Upper lobe of left lung (tissue), 6 donors: ENCODE data around the gene CTTNBP2. TPM values are rescaled to one million over a fixed set of nuclear protein-coding genes. Genes with fewer than 3 reads are reported as not detected.

Experiments used
- ATAC-seq, 2 donors: fragments of 200-7000 bp; cut with Tn5 transposase; one replicate each; pipeline ENCODE4 v1.9.1; 2022; ENCODE audit warnings: mild to moderate bottlenecking in 2 of 2, moderate library complexity in 2 of 2; ENCODE audit not compliant: low FRiP score in 2 of 2
- DNase-seq, 2 donors: peaks; one replicate each; pipeline ENCODE4 v3.0.0-alpha.2; 2019 to 2020
- H3K27ac ChIP-seq, 4 donors: fragments of 200-600 bp; sonication (generic); one replicate each; pipeline ENCODE4 v1.5.1; 2016 to 2019
- H3K27me3 ChIP-seq, 4 donors: fragments of 200-600 bp; sonication (generic); one replicate each; pipeline ENCODE4 v1.5.1; 2017 to 2019
- H3K36me3 ChIP-seq, 4 donors: fragments of 200-600 bp; sonication (generic); one replicate each; pipeline ENCODE4 v1.5.1; 2016 to 2019
- H3K4me1 ChIP-seq, 4 donors: fragments of 200-600 bp; sonication (generic); one replicate each; pipeline ENCODE4 v1.5.1; 2018 to 2019
- H3K4me3 ChIP-seq, 4 donors: fragments of 200-600 bp; sonication (generic); one replicate each; pipeline ENCODE4 v1.5.1; 2017 to 2019; ENCODE audit warnings: mild to moderate bottlenecking in 2 of 4, moderate library complexity in 1 of 4
- H3K9me3 ChIP-seq, 4 donors: fragments of 200-600 bp; sonication (generic); one replicate each; pipeline ENCODE4 v1.5.1; 2018 to 2019
- EP300 ChIP-seq, 4 donors: sonication (generic); formaldehyde crosslinking; IDR thresholded peaks; one replicate each; pipeline ENCODE4 v1.5.1; 2017; ENCODE audit warnings: antibody characterized with exemption in 4 of 4, control low read depth in 2 of 4
- POLR2A ChIP-seq, 4 donors: fragments of 450-650 bp; IDR thresholded peaks; one replicate each; pipeline ENCODE4 v1.5.1; 2016 to 2017; ENCODE audit warnings: antibody characterized with exemption in 4 of 4, mild to moderate bottlenecking in 2 of 4
- POLR2AphosphoS5 ChIP-seq, 2 donors: sonication (generic); formaldehyde crosslinking; IDR thresholded peaks; one replicate each; pipeline ENCODE4 v1.5.1; 2017; ENCODE audit warnings: antibody characterized with exemption in 2 of 2
- WGBS, 2 donors: methylation state at CpG; one replicate each; pipeline ENCODE4 v1.1.5; 2017 to 2018; 5-methylcytosine and 5-hydroxymethylcytosine counted together
- total RNA-seq, 6 donors: library from RNA; depleted of rRNA in 4 of 6; stranded (reverse); fragments of >200 nt in 4 of 6; gene quantifications; one replicate each; pipeline versions ENCODE4 v1.1.0 to v1.2.1, GENCODE V29; 2016 to 2021
- TF ChIP-seq, protein P1 (sequence below), 6 experiments: fragments of 450-650 bp in 4 of 6; fragments of 200-600 bp in 2 of 6; sonication (generic) in 2 of 6; IDR thresholded peaks; one replicate each; pipeline ENCODE4 v1.5.1; 2016 to 2019; ENCODE audit warnings: antibody characterized with exemption in 6 of 6
- donor health status: DM: no; HTN: no; CAD: no; lungs with moderate emphysema.
- donor health status: DM: no; HTN: yes; CAD: no; lungs with severe emphysema.

CTTNBP2 gene
- total RNA-seq, 6 donors from 2014 or later = 3.3 to 7.0 (median 5.1) TPM

DNA sequence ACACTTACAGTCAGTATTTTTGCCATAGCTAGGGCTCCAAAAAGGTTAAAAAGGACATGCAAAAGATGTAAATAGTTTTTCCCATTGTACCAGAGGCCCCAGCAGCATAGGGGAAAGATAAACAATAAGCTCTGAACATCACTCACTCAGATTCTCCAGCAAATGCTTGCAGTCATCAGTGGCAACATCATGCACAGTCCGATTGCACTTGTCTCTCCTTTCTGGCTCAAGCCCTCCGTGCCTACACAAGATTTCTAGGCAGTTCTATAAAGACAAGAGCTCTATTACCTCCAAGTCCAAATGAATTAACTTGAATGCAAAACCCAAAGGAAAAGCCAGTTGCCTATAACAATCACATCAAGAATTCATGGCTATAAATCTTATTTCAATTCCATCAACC is 106.3 kb downstream of the CTTNBP2 start:
- TF ChIP-seq POLR2A (IDR thresholded peaks at IDR 0.05) = no peak
- no peak for TF ChIP-seq EP300 (IDR thresholded peaks at IDR 0.05)
- TF ChIP-seq, protein P1, sequence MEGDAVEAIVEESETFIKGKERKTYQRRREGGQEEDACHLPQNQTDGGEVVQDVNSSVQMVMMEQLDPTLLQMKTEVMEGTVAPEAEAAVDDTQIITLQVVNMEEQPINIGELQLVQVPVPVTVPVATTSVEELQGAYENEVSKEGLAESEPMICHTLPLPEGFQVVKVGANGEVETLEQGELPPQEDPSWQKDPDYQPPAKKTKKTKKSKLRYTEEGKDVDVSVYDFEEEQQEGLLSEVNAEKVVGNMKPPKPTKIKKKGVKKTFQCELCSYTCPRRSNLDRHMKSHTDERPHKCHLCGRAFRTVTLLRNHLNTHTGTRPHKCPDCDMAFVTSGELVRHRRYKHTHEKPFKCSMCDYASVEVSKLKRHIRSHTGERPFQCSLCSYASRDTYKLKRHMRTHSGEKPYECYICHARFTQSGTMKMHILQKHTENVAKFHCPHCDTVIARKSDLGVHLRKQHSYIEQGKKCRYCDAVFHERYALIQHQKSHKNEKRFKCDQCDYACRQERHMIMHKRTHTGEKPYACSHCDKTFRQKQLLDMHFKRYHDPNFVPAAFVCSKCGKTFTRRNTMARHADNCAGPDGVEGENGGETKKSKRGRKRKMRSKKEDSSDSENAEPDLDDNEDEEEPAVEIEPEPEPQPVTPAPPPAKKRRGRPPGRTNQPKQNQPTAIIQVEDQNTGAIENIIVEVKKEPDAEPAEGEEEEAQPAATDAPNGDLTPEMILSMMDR (IDR thresholded peaks at IDR 0.05) = no peak
- TF ChIP-seq POLR2AphosphoS5 (IDR thresholded peaks at IDR 0.05) = no peak
- Histone ChIP-seq H3K27me3 (no peaks in the 10 kb centered on the region), H3K4me1 (no peaks in the 10 kb centered on the region), H3K4me3 (no peak overlapping the region), H3K27ac (no peak overlapping the region), H3K36me3 (no peaks in the 10 kb centered on the region), H3K9me3 (no peaks in the 10 kb centered on the region)
- 91 to 94% methylated on average over 2 of the region's 2 CpGs for WGBS, 2 donors
- no peak for DNase-seq
- ATAC-seq = no peak

DNA sequence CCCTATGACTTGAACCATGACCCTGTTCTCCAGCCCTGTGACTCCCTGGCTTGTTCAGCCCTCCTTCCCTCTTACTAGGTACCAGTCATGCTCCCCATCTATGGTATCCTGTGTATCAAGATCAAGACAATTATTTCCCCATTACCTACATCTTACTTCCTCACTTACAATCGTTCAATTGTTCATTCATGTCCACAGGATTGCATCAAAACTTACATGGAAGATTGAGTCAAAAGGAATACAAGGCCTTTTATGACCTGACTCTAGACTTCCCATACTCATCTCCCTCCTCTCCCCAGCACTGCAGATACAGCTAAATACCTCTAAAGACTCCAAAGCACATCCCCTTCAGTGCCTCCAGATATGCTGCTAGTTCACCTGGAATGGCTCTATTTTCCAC is 109.2 kb downstream of the CTTNBP2 start:
- Histone ChIP-seq H3K27ac (no peak overlapping the region), H3K9me3 (no peaks in the 10 kb centered on the region), H3K27me3 (no peaks in the 10 kb centered on the region), H3K4me3 (no peak overlapping the region), H3K4me1 (no peaks in the 10 kb centered on the region), H3K36me3 (no peaks in the 10 kb centered on the region)
- no peak for TF ChIP-seq EP300 (IDR thresholded peaks at IDR 0.05)
- no peak for TF ChIP-seq POLR2AphosphoS5 (IDR thresholded peaks at IDR 0.05)
- no peak for TF ChIP-seq POLR2A (IDR thresholded peaks at IDR 0.05)
- TF ChIP-seq, protein P1 (IDR thresholded peaks at IDR 0.05) = no peak
- no peak for DNase-seq
- WGBS, 2 donors = 53 to 75% methylated on average over 1 of the region's 1 CpG
- ATAC-seq = no peak

DNA sequence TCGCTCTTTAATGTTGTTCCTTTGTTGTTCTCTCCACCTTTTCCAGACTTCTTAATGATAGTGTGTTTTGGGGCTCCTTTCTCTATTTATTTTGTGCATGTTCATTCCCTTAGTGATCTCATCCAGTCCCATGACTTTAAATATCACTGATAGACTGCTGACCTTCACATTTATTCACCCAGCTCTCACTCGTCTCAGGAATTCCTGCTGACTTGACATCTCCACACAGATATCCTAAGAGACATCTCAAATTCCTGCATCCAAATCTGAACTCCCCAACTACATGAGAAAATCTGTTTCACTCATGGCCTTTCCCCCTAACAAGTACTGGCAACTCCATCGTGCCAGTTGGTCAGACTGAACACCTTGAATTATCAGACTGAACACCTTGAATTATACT is 111.2 kb downstream of the CTTNBP2 start:
- DNase-seq (no peak), ATAC-seq (no peak)
- no peak for TF ChIP-seq POLR2AphosphoS5 (IDR thresholded peaks at IDR 0.05)
- no peak for TF ChIP-seq POLR2A (IDR thresholded peaks at IDR 0.05)
- TF ChIP-seq, protein P1 (IDR thresholded peaks at IDR 0.05) = no peak
- no peak for TF ChIP-seq EP300 (IDR thresholded peaks at IDR 0.05)
- Histone ChIP-seq H3K27me3 (no peaks in the 10 kb centered on the region), H3K4me1 (no peaks in the 10 kb centered on the region), H3K9me3 (no peaks in the 10 kb centered on the region), H3K4me3 (no peak overlapping the region), H3K27ac (no peak overlapping the region), H3K36me3 (no peaks in the 10 kb centered on the region)
- 84 to 91% methylated on average over 3 of the region's 3 CpGs for WGBS, 2 donors

DNA sequence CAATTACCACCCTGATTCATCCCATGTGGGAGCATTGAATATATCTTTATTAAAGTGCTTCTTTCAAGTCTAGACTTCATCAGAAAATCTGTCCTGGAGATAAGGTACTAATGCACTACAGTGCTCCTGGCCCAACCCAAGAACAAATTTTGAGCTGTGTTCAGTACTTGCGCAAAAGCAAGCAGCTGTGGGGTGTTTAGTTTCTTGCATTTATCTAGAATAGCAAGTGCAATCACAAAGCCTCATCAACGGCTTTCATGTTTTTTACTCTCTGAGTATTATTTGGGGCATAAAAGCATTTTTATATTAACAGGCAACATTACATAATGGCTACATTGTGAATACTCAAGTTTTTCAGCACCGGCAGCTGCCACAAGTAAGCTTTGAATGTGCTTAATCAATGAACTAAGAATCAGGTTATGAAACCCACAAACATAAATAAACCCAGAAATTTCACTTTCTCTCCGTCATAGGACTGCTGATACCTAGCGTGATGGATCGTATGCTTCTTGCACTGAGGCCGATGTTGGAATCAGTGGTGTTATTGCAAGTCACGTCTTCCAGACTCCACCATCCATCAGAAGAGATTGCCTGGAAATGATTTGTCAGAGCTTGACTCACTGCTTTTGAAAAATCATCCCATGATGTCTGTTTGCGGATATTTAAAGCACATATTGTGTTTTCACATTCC is 113.1 kb downstream of the CTTNBP2 start:
- H3K4me1 ChIP-seq = no peaks in the 10 kb centered on the region
- WGBS, 2 donors = 88 to 91% methylated on average over 9 of the region's 9 CpGs
- H3K4me3 ChIP-seq = no peak overlapping the region
- TF ChIP-seq POLR2A (IDR thresholded peaks at IDR 0.05) (no peak), POLR2AphosphoS5 (IDR thresholded peaks at IDR 0.05) (no peak)
- TF ChIP-seq, protein P1 (IDR thresholded peaks at IDR 0.05) = no peak
- H3K27ac ChIP-seq = no peak overlapping the region
- H3K27me3 ChIP-seq = no peaks in the 10 kb centered on the region
- no peaks in the 10 kb centered on the region for H3K9me3 ChIP-seq
- DNase-seq = no peak
- H3K36me3 ChIP-seq = no peaks in the 10 kb centered on the region
- ATAC-seq = no peak

DNA sequence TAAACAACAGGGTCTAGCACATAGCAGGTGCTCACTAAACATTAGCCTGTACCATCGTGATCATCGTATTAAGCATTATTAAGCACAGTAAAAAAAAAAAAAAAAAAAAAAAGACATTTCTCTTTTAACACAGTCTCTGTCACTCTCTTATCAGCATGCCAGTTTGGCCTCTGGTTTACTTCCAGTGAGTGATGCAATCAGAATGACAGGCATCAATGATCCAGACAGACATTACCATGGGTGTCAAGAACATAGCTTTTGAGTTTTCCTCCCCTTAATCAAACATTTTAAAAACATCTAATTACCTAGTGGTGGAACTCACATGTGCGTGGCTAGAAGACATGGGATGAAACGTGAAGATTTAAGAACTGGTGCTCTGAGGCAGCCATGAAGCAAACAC is 115.8 kb downstream of the CTTNBP2 start:
- no peak for TF ChIP-seq EP300 (IDR thresholded peaks at IDR 0.05)
- no peak for TF ChIP-seq POLR2AphosphoS5 (IDR thresholded peaks at IDR 0.05)
- TF ChIP-seq, protein P1 (IDR thresholded peaks at IDR 0.05) = no peak
- no peak for TF ChIP-seq POLR2A (IDR thresholded peaks at IDR 0.05)
- H3K9me3 ChIP-seq = no peaks in the 10 kb centered on the region
- 78 to 88% methylated on average over 4 of the region's 4 CpGs for WGBS, 2 donors
- no peaks in the 10 kb centered on the region for H3K4me1 ChIP-seq
- H3K4me3 ChIP-seq = no peak overlapping the region
- H3K27ac ChIP-seq = no peak overlapping the region
- DNase-seq = no peak
- H3K36me3 ChIP-seq = no peaks in the 10 kb centered on the region
- no peaks in the 10 kb centered on the region for H3K27me3 ChIP-seq
- no peak for ATAC-seq
